Measurements from ENCODE around the gene LAMB2. TPM values are rescaled to one million over a fixed set of nuclear protein-coding genes. Genes with fewer than 3 reads are reported as not detected.

The LAMB2 gene
- total RNA-seq, 2 experiments from 2014 or later: 0.36 to 0.60 TPM

DNA sequence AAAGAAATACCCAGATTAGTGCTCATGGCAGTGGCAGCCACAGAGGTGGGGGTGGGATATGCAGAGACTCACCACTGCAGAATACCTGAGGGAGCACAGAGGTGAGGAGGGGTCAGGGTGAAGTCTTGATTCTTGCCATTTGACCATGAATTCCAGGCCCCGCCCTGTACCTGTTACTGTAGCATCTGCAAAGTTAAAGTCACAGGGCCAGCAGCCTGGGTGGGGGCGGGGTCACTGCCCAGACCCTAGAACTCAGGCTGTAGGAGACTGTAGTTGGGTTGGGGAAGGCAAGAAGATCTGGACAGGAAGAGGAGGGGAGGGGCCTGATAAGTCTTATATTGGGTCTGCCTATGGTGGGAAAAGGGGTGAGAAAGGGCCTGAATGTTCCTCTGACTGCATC is 18.8 kb upstream of the LAMB2 start:
- no peaks in the 10 kb centered on the region for H3K4me1 ChIP-seq (ENCODE audit: insufficient read depth, low read length)
- no peaks in the 10 kb centered on the region for H3K36me3 ChIP-seq (ENCODE audit: insufficient read depth, low read length)
- no peak overlapping the region for H3K27ac ChIP-seq (ENCODE audit: low read depth in 1 of 2, low read length in 2 of 2)
- H3K27ac Mint-ChIP-seq: no peak overlapping the region
- ChIA-PET CTCF (no interaction called here), POLR2A (no interaction called here)
- no peak overlapping the region for H3K4me3 Mint-ChIP-seq
- intact Hi-C loops (cut with DNase I, micrococcal nuclease): no loop called here
- no peaks in the 10 kb centered on the region for H3K9me3 Mint-ChIP-seq
- ATAC-seq (ENCODE audit: poor library complexity) (no peak), DNase-seq (no peak)
- no peak for TF ChIP-seq CTCF (IDR thresholded peaks at IDR 0.05)
- H3K36me3 Mint-ChIP-seq (ENCODE audit: low read depth): no peaks in the 10 kb centered on the region
- no peaks in the 10 kb centered on the region for H3K27me3 ChIP-seq (ENCODE audit: control insufficient read depth in 1 of 2, insufficient read depth in 2 of 2, low read length in 2 of 2)
- no peaks in the 10 kb centered on the region for H3K27me3 Mint-ChIP-seq
- H3K4me3 ChIP-seq (ENCODE audit: low read length): no peak overlapping the region
- H3K9me3 ChIP-seq (ENCODE audit: control insufficient read depth in 1 of 2, insufficient read depth in 1 of 2, low read length in 2 of 2): no peaks in the 10 kb centered on the region
- no peaks in the 10 kb centered on the region for H3K4me1 Mint-ChIP-seq (ENCODE audit: low read depth)

GRCh38 chr3:49148159-49148558 is 15.3 kb upstream of the LAMB2 start:
- no peaks in the 10 kb centered on the region for H3K36me3 Mint-ChIP-seq (ENCODE audit: low read depth)
- H3K9me3 Mint-ChIP-seq: no peaks in the 10 kb centered on the region
- intact Hi-C loops (cut with DNase I, micrococcal nuclease): no loop called here
- no peaks in the 10 kb centered on the region for H3K9me3 ChIP-seq (ENCODE audit: control insufficient read depth in 1 of 2, insufficient read depth in 1 of 2, low read length in 2 of 2)
- TF ChIP-seq CTCF (IDR thresholded peaks at IDR 0.05): no peak
- H3K27me3 ChIP-seq (ENCODE audit: control insufficient read depth in 1 of 2, insufficient read depth in 2 of 2, low read length in 2 of 2): no peaks in the 10 kb centered on the region
- no peak overlapping the region for H3K27ac Mint-ChIP-seq
- H3K4me1 Mint-ChIP-seq (ENCODE audit: low read depth): no peaks in the 10 kb centered on the region
- DNase-seq (no peak), ATAC-seq (ENCODE audit: poor library complexity) (no peak)
- H3K4me3 Mint-ChIP-seq: no peak overlapping the region
- no peak overlapping the region for H3K4me3 ChIP-seq (ENCODE audit: low read length)
- CTCF ChIA-PET: no interaction called here
- no peaks in the 10 kb centered on the region for H3K27me3 Mint-ChIP-seq
- H3K4me1 ChIP-seq (ENCODE audit: insufficient read depth, low read length): no peaks in the 10 kb centered on the region
- no peaks in the 10 kb centered on the region for H3K36me3 ChIP-seq (ENCODE audit: insufficient read depth, low read length)
- POLR2A ChIA-PET: no interaction called here
- H3K27ac ChIP-seq (ENCODE audit: low read depth in 1 of 2, low read length in 2 of 2): no peak overlapping the region

DNA sequence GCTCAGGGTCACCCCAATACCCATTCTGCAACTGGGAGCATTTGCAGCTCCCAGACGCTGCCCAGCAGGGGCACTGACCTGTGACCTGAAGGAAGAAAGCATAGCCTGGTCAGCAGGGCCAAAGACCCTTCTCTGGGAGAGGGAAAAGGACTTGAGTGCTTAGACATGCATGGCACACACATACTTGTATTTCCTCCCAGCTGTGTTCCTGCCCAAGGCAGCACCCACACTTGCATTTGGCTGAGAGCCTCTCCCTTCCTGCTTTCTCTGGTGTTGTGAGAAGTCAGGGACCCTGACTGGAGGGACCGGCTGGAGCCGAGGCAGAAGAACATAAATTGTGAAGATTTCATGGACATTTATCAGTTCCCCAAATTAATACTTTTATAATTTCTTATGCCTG is 7.2 kb upstream of the LAMB2 start:
- Mint-ChIP-seq H3K36me3 (ENCODE audit: low read depth) (no peaks in the 10 kb centered on the region), H3K27me3 (peaks cover 27% of the 10 kb centered on the region)
- CTCF ChIA-PET: no interaction called here

More for the DNA sequence above, 7.2 kb upstream of the LAMB2 start:
- POLR2A ChIA-PET: no interaction called here
- Histone ChIP-seq H3K36me3 (ENCODE audit: insufficient read depth, low read length) (no peaks in the 10 kb centered on the region), H3K27ac (ENCODE audit: low read depth in 1 of 2, low read length in 2 of 2) (no peak overlapping the region), H3K4me1 (ENCODE audit: insufficient read depth, low read length) (no peaks in the 10 kb centered on the region), H3K9me3 (ENCODE audit: control insufficient read depth in 1 of 2, insufficient read depth in 1 of 2, low read length in 2 of 2) (peaks cover 0 to 5% of the 10 kb centered on the region in 2 experiments), H3K27me3 (ENCODE audit: control insufficient read depth in 1 of 2, insufficient read depth in 2 of 2, low read length in 2 of 2) (peaks cover 0 to 5% of the 10 kb centered on the region in 2 experiments), H3K4me3 (ENCODE audit: low read length) (no peak overlapping the region)
- no peak for TF ChIP-seq CTCF (IDR thresholded peaks at IDR 0.05)
- intact Hi-C loops (cut with DNase I, micrococcal nuclease): no loop called here
- ATAC-seq (ENCODE audit: poor library complexity): no peak
- Mint-ChIP-seq H3K27ac (no peak overlapping the region), H3K4me3 (no peak overlapping the region), H3K4me1 (ENCODE audit: low read depth) (no peaks in the 10 kb centered on the region), H3K9me3 (peaks cover 2% of the 10 kb centered on the region)
- DNase-seq: no peak
